Psoas muscle (tissue), 8 donors: ENCODE data around the gene TMEM184B. TPM values are rescaled to one million over a fixed set of nuclear protein-coding genes. Genes with fewer than 3 reads are reported as not detected.

Experiments
- ATAC-seq, 4 donors: fragments of 200-7000 bp; cut with Tn5 transposase; one replicate each; pipeline ENCODE4 v1.9.1; 2020; ENCODE audit warnings: moderate library complexity in 3 of 4, mild to moderate bottlenecking in 2 of 4
- DNase-seq, 2 donors: peaks; one replicate each; pipeline ENCODE4 v3.0.0-alpha.2; 2020
- H3K27ac ChIP-seq: fragments of 200-600 bp; one replicate; pipeline ENCODE4 v1.8.0; 2022
- H3K27me3 ChIP-seq, 3 donors: fragments of 200-600 bp in 1 of 3; one replicate each; pipeline versions ENCODE4 v1.6.1 to v1.8.0; 2013 to 2022; ENCODE audit warnings: low read length in 2 of 3, mild to moderate bottlenecking in 2 of 3, moderate library complexity in 1 of 3; ENCODE audit not compliant: insufficient read depth in 3 of 3
- H3K36me3 ChIP-seq, 2 donors: fragments of 200-600 bp in 1 of 2; one replicate each; pipeline versions ENCODE4 v1.6.1 to v1.8.0; 2013 to 2022; ENCODE audit warnings: low read depth in 1 of 2, mild to moderate bottlenecking in 1 of 2, moderate library complexity in 1 of 2; ENCODE audit not compliant: insufficient read depth in 1 of 2
- H3K4me1 ChIP-seq: fragments of 200-600 bp; one replicate; pipeline ENCODE4 v1.8.0; 2022
- H3K4me3 ChIP-seq: fragments of 200-600 bp; one replicate; pipeline ENCODE4 v1.8.0; 2022; ENCODE audit warnings: mild to moderate bottlenecking
- H3K9me3 ChIP-seq: fragments of 200-600 bp; one replicate; pipeline ENCODE4 v1.8.0; 2022
- WGBS, 3 donors: extraction: QIAGEN DNeasy Blood & Tissue Kit; methylation state at CpG; one replicate each; pipeline versions ENCODE4 v1.1.6 to v1.1.7; 2013; 5-methylcytosine and 5-hydroxymethylcytosine counted together
- intact Hi-C, 2 donors: fragments of 100-400 bp; cut with DNase I; formaldehyde crosslinking; loops; one replicate each; pipeline versions ENCODE4 v1.11.0 to v1.14.2; 2022
- polyA plus RNA-seq, 3 donors: library from polyadenylated mRNA; stranded (reverse); fragments of 200-250 nt; gene quantifications; one replicate each; pipeline ENCODE4 v1.2.3, GENCODE V29; 2013
- total RNA-seq, 4 donors: library from RNA; stranded (reverse); fragmentation: NEBNext Ultra II Directional in 2 of 4; extraction: Animal tissue kit (Norgen Biotek cat#: 25700) in 2 of 4; gene quantifications; one replicate each; pipeline versions ENCODE4 v1.2.1 to v1.2.4, GENCODE V29; 2021 to 2023
- TF ChIP-seq, protein P1 (sequence below): fragments of 200-600 bp; IDR thresholded peaks from one replicate; pipeline ENCODE4 v1.8.0; 2022; ENCODE audit warnings: antibody characterized with exemption
- donor health status: healthy with polysubstance abuse.
- donor health status: DM: no; HTN: no; CAD: no; lungs with moderate emphysema.
- donor health status: Bipolar disorder and iron deficiency.
- donor health status: healthy.
- donor health status: DM: yes; HTN: yes; CAD: no.
- donor health status: DM: no; HTN: no; CAD: no.
- donor health status: DM: no; HTN: no; CAD: no.
- donor health status: DM: yes; HTN: yes; CAD: no.

Gene TMEM184B
- total and polyA plus RNA-seq, 7 donors, result 13.6 to 40.3 (median 26.4) TPM

DNA sequence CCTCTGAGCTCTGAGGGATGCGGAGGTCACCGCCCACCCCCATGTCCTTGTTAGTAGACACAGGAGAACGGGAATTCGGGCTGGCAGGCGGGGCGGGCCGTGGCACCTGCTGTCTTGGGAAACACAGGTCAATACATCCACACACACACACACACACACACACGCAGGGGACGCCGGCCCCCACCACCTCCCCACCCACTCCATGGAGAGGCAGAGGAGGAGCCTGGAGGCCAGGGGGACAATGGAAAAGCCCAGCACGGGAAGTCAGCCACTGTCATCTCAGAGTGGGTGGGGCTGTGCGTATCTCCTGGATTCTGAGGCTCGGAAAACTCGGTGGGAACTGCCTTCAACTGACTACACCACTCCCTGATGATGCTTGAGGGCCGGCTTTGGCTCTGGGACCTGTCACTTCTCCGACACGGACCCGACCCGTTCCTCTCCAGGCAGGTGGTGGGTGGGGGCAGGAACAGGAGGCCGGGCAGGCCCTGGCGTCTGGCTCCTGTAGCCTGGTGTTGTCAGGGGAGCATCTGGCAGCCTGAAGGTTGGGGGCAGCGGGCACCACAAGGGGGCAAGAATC is 18.5 kb upstream of the TMEM184B start:
- no peaks in the 10 kb centered on the region for H3K9me3 ChIP-seq
- TF ChIP-seq, protein P1, sequence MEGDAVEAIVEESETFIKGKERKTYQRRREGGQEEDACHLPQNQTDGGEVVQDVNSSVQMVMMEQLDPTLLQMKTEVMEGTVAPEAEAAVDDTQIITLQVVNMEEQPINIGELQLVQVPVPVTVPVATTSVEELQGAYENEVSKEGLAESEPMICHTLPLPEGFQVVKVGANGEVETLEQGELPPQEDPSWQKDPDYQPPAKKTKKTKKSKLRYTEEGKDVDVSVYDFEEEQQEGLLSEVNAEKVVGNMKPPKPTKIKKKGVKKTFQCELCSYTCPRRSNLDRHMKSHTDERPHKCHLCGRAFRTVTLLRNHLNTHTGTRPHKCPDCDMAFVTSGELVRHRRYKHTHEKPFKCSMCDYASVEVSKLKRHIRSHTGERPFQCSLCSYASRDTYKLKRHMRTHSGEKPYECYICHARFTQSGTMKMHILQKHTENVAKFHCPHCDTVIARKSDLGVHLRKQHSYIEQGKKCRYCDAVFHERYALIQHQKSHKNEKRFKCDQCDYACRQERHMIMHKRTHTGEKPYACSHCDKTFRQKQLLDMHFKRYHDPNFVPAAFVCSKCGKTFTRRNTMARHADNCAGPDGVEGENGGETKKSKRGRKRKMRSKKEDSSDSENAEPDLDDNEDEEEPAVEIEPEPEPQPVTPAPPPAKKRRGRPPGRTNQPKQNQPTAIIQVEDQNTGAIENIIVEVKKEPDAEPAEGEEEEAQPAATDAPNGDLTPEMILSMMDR, result no peak
- H3K27me3 ChIP-seq, result no peaks in the 10 kb centered on the region
- DNase-seq (no peak), ATAC-seq (peak in 1 of 4 donors; percentile 6)
- no peak overlapping the region for H3K27ac ChIP-seq
- 55 to 62% (median 58%) methylated on average over 19 to 22 of the region's 22 CpGs for WGBS, 3 donors
- no peak overlapping the region for H3K4me3 ChIP-seq
- H3K4me1 ChIP-seq, result no peaks in the 10 kb centered on the region
- intact Hi-C loops, result no loop called here
- H3K36me3 ChIP-seq, result peaks cover 11 to 70% of the 10 kb centered on the region in 2 donors

DNA sequence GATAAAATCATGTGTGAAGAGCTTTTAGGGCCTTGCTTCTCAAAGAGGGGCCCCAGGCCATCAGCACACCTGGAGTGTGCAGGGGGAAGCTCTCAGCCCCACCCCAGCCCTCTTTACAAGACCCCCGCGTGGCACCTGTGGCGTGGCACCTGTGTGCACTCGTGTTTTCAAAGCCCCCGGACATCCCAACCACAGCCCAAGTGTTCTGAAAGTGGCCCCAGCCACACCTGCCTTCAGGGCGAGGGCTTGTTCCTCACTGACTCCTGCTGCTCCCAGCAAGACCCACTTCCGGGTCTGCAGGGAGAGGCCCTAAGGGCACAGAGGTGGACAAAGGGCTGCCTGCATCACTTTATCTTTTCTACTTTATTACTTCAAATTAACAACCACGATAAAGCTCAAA is 17.5 kb upstream of the TMEM184B start:
- WGBS, 3 donors, result 81 to 91% (median 84%) methylated on average over 8 of the region's 8 CpGs
- TF ChIP-seq, protein P1, result no peak
- intact Hi-C loops, result no loop called here
- Histone ChIP-seq H3K4me3 (no peak overlapping the region), H3K27ac (no peak overlapping the region), H3K36me3 (peaks cover 11 to 60% of the 10 kb centered on the region in 2 donors), H3K9me3 (no peaks in the 10 kb centered on the region), H3K27me3 (no peaks in the 10 kb centered on the region), H3K4me1 (no peaks in the 10 kb centered on the region)
- ATAC-seq (no peak), DNase-seq (no peak)

DNA sequence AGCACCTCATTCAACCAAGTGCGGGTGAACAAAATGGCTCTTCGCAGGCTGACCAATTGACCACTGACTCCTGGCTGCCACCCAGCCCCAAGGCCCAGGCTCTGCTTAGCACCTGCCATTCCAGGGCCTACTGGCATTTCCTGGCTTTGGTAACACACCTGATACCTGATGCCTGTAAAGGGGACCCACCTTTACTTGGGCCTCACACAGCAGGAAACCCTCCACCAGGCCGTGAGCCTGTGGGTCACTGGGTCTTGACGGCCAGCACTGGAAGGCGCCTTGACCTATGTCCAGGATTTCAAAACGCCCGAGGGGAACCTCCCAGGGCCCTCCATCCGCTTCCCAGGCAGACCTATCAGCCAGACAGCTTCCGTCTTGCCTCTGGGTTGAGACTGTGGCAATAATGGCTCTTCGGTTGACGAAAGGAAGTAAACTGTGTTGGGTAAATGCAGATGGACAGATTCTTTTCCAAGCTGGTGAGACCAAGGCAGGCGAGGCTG is 16.8 kb upstream of the TMEM184B start:
- Histone ChIP-seq H3K4me3 (no peak overlapping the region), H3K36me3 (peaks cover 11 to 54% of the 10 kb centered on the region in 2 donors), H3K4me1 (no peaks in the 10 kb centered on the region), H3K27me3 (no peaks in the 10 kb centered on the region), H3K27ac (no peak overlapping the region), H3K9me3 (no peaks in the 10 kb centered on the region)
- DNase-seq, result no peak
- TF ChIP-seq, protein P1, result no peak
- 75 to 85% (median 77%) methylated on average over 12 of the region's 12 CpGs for WGBS, 3 donors
- intact Hi-C loops, result no loop called here
- peak in 2 of 4 donors; percentile 20 to 31 for ATAC-seq

DNA sequence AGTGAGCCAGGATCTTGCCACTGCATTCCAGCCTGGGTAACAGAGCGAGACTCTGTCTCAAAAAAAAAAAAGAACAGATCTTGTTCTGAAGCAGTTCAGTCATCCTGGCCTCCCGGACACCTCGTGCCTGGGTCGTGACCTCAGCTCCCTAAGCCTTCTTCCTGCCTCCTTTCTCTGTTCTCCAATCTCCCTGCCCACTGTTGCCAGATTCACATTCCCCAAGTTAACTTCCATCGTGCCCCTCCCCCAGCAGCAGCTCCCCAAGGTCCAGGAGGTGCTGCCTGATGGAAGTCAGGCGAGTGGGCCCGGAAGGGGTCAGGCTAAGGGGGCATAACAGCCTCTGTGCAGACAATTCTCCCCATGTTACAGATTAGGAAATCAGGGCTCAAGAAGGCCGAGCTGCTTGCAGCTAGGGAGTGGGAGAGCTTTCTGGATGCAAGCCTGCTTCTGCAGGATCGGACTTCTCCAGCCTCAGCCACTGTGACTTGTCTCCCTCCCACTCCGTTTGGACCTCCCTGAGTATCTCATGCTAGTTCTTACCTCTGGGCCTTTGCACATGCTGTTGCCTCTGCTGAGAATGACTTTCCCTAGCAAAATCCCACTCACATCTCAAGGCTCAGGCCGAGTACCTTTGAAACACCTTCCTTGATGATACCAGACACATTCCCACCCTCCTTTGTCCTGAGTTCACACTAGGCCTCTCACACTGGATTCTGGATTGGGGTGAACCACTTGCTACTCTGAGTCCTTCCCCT is 14.3 kb upstream of the TMEM184B start:
- DNase-seq (no peak), ATAC-seq (no peak)
- no peak overlapping the region for H3K27ac ChIP-seq
- peaks cover 6 to 29% of the 10 kb centered on the region in 2 donors for H3K36me3 ChIP-seq
- intact Hi-C loops, result no loop called here
- no peak overlapping the region for H3K4me3 ChIP-seq
- no peaks in the 10 kb centered on the region for H3K4me1 ChIP-seq
- no peaks in the 10 kb centered on the region for H3K9me3 ChIP-seq
- H3K27me3 ChIP-seq, result no peaks in the 10 kb centered on the region
- TF ChIP-seq, protein P1, result no peak
- WGBS, 3 donors, result 75 to 83% (median 75%) methylated on average over 10 to 11 of the region's 11 CpGs
